HEK293 (cell line): ENCODE results near the gene B4GALT2.

Experiments
- GLI2 ChIP-seq: fragments of 450-650 bp; formaldehyde crosslinking; IDR thresholded peaks from 2 replicates; pipeline ENCODE4; 2017; ENCODE audit warnings: missing biosample characterization, missing genetic modification characterization, low read depth, borderline replicate concordance
- GLIS1 ChIP-seq: fragments of 450-650 bp; formaldehyde crosslinking; IDR thresholded peaks from 2 replicates; pipeline ENCODE4 v1.5.1; 2016; ENCODE audit warnings: missing biosample characterization, missing genetic modification characterization
- KLF1 ChIP-seq: fragments of 450-650 bp; formaldehyde crosslinking; IDR thresholded peaks from 2 replicates; pipeline ENCODE4 v1.5.1; 2016; ENCODE audit warnings: missing biosample characterization, missing genetic modification characterization
- KLF10 ChIP-seq: fragments of 450-650 bp; IDR thresholded peaks from 2 replicates; pipeline ENCODE4 v1.5.1; 2018; ENCODE audit warnings: missing biosample characterization, mild to moderate bottlenecking, missing genetic modification characterization
- KLF16 ChIP-seq: fragments of 450-650 bp; formaldehyde crosslinking; IDR thresholded peaks from 2 replicates; pipeline ENCODE4 v1.5.1; 2017; ENCODE audit warnings: missing biosample characterization, missing genetic modification characterization
- PRDM2 ChIP-seq: fragments of 450-650 bp; formaldehyde crosslinking; IDR thresholded peaks from 2 replicates; pipeline ENCODE4 v1.5.1; 2016; ENCODE audit warnings: missing biosample characterization, missing genetic modification characterization, borderline replicate concordance
- PRDM6 ChIP-seq: fragments of 450-650 bp; formaldehyde crosslinking; IDR thresholded peaks from 2 replicates; pipeline ENCODE4 v1.5.1; 2017; ENCODE audit warnings: missing biosample characterization, missing genetic modification characterization
- TSHZ1 ChIP-seq: fragments of 450-650 bp; formaldehyde crosslinking; IDR thresholded peaks from 2 replicates; pipeline ENCODE4 v1.5.1; 2016; ENCODE audit warnings: missing biosample characterization, missing genetic modification characterization, borderline replicate concordance
- ZBTB20 ChIP-seq: fragments of 450-650 bp; formaldehyde crosslinking; IDR thresholded peaks from 2 replicates; pipeline ENCODE4 v1.5.1; 2016; ENCODE audit warnings: missing biosample characterization, missing genetic modification characterization
- ZBTB48 ChIP-seq: fragments of 450-650 bp; formaldehyde crosslinking; IDR thresholded peaks from 2 replicates; pipeline ENCODE4 v1.5.1; 2016; ENCODE audit warnings: missing biosample characterization, missing genetic modification characterization
- ZNF169 ChIP-seq: fragments of 450-650 bp; formaldehyde crosslinking; IDR thresholded peaks from 2 replicates; pipeline ENCODE4 v1.5.1; 2016; ENCODE audit warnings: missing biosample characterization, missing genetic modification characterization
- ZNF174 ChIP-seq: fragments of 450-650 bp; formaldehyde crosslinking; IDR thresholded peaks from 2 replicates; pipeline ENCODE4 v1.5.0; 2017; ENCODE audit warnings: missing biosample characterization, mild to moderate bottlenecking, missing genetic modification characterization
- ZNF175 ChIP-seq: fragments of 450-650 bp; formaldehyde crosslinking; IDR thresholded peaks from 2 replicates; pipeline ENCODE4 v1.5.1; 2016; ENCODE audit warnings: missing biosample characterization, missing genetic modification characterization
- ZNF214 ChIP-seq: fragments of 450-650 bp; formaldehyde crosslinking; IDR thresholded peaks from 2 replicates; pipeline ENCODE4 v1.5.1; 2017; ENCODE audit warnings: missing biosample characterization, mild to moderate bottlenecking, missing genetic modification characterization, borderline replicate concordance
- ZNF292 ChIP-seq: fragments of 450-650 bp; formaldehyde crosslinking; IDR thresholded peaks from 2 replicates; pipeline ENCODE4 v1.5.1; 2016; ENCODE audit warnings: low read depth, missing biosample characterization, missing genetic modification characterization, borderline replicate concordance
- ZNF366 ChIP-seq: fragments of 450-650 bp; formaldehyde crosslinking; conservative IDR thresholded peaks from 2 replicates; pipeline ENCODE4 v1.5.1; 2016; ENCODE audit warnings: missing biosample characterization, missing genetic modification characterization
- ZNF585B ChIP-seq: fragments of 450-650 bp; formaldehyde crosslinking; IDR thresholded peaks from 2 replicates; pipeline ENCODE4 v1.5.1; 2016; ENCODE audit warnings: missing biosample characterization, missing genetic modification characterization
- ZNF660 ChIP-seq: fragments of 450-650 bp; IDR thresholded peaks from 2 replicates; pipeline ENCODE4 v1.5.1; 2018; ENCODE audit warnings: missing biosample characterization, mild to moderate bottlenecking, missing genetic modification characterization
- ZNF704 ChIP-seq: fragments of 450-650 bp; formaldehyde crosslinking; IDR thresholded peaks from 2 replicates; pipeline ENCODE4 v1.5.1; 2016; ENCODE audit warnings: missing biosample characterization, missing genetic modification characterization
- ZNF843 ChIP-seq: fragments of 450-650 bp; formaldehyde crosslinking; IDR thresholded peaks from 2 replicates; pipeline ENCODE4 v1.5.1; 2016; ENCODE audit warnings: missing biosample characterization, missing genetic modification characterization
- ZSCAN18 ChIP-seq: fragments of 450-650 bp; formaldehyde crosslinking; IDR thresholded peaks from 2 replicates; pipeline ENCODE4 v1.5.1; 2016; ENCODE audit warnings: missing biosample characterization, missing genetic modification characterization
- ZSCAN30 ChIP-seq: fragments of 450-650 bp; IDR thresholded peaks from 2 replicates; pipeline ENCODE4 v1.5.1; 2018; ENCODE audit warnings: missing biosample characterization, mild to moderate bottlenecking, missing genetic modification characterization, moderate library complexity
- TF ChIP-seq, protein P1 (sequence below): fragments of 450-650 bp; formaldehyde crosslinking; optimal IDR thresholded peaks from 2 replicates; pipeline ENCODE3; 2016; ENCODE audit warnings: missing biosample characterization, mild to moderate bottlenecking, missing genetic modification characterization

The B4GALT2 gene

DNA sequence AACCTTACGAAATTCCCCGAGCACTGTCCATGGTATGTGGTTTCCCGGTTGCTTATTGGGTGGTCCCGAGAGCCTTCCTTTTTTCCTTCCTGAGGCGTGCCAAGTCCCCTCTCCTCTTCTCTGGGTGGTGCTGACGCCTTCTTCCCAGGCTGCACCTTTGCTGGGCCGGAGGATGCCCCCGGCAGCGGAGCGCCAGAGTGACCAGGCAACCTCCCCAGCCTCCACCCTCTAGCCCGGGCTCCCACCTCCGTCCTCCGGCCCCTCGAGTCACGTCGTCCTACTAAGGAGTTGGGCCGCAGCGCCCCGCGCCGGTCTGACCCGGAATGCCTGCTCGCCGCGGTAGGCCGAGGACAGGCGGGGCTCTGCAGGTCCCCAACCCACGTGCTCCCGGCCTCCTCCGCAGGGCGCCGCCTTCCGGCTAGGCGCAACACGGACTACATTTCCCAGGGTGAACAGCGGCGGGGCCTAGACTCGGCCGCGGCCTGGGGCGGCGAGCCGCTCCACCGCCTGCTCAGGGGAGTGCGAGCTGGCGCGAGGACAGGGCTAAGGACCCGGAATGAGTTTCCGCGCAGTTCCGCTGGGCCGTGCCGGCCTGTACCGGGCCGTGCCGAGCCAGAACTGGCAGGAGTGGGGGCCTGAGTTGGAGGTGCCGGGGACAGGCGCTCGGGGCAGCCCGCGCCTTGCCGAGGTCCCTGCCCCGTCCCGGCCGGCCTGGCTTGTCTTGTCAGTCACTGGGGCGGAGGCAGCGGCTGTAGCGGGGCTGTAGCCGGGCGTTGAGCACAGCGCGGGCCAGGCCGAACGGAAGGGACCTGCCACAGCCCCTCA is 32.6 kb upstream of the B4GALT2 start, which contains the start of gene IPO13 (continued):
- TF ChIP-seq ZNF175 (tag by site-specific recombination) (no peak), KLF1 (tag by site-specific recombination) (no peak; the same call in 1 of the 2 replicates), ZNF169 (peak; percentile 74; the same call in 1 of the 2 replicates), ZNF174 (tag by site-specific recombination) (no peak), ZSCAN30 (tag by site-specific recombination) (peak; percentile 65), PRDM6 (tag by site-specific recombination) (no peak; the same call in 1 of the 2 replicates), ZNF366 (tag by site-specific recombination) (peak; percentile 85), ZBTB48 (peak; percentile 62), TSHZ1 (tag by site-specific recombination) (peak; percentile 52; the same call in 1 of the 2 replicates), ZNF292 (tag by site-specific recombination) (no peak), ZNF843 (tag by site-specific recombination) (peak; percentile 59; the same call in 1 of the 2 replicates), ZBTB20 (tag by site-specific recombination) (peak; percentile 73), KLF10 (peak; percentile 57; the same call in 1 of the 2 replicates), KLF16 (tag by site-specific recombination) (peak; percentile 79), ZNF214 (tag by site-specific recombination) (no peak), ZSCAN18 (peak; percentile 79), ZNF660 (tag by site-specific recombination) (peak; percentile 71), ZNF704 (tag by site-specific recombination) (peak; percentile 84; the same call in 1 of the 2 replicates), GLI2 (tag by site-specific recombination) (no peak), ZNF585B (tag by site-specific recombination) (no peak), GLIS1 (tag by site-specific recombination) (peak; percentile 81), PRDM2 (tag by site-specific recombination) (0 out of 2 replicates have a peak, but pooled peaks have one; percentile 61)
- TF ChIP-seq, protein P1, sequence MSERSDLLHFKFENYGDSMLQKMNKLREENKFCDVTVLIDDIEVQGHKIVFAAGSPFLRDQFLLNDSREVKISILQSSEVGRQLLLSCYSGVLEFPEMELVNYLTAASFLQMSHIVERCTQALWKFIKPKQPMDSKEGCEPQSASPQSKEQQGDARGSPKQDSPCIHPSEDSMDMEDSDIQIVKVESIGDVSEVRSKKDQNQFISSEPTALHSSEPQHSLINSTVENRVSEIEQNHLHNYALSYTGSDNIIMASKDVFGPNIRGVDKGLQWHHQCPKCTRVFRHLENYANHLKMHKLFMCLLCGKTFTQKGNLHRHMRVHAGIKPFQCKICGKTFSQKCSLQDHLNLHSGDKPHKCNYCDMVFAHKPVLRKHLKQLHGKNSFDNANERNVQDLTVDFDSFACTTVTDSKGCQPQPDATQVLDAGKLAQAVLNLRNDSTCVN (tag by site-specific recombination) = peak; percentile 86
